ENCODE results near the gene RGL3. TPM values are rescaled to one million over a fixed set of nuclear protein-coding genes. Genes with fewer than 3 reads are reported as not detected.

Gene RGL3
- total and polyA plus RNA-seq, 10 of the 15 experiments (the other 5 are each of a cell fraction or from before 2014, with no cell fraction given): not detected

GRCh38 chr19:11347546-11348039 lies 71.5 kb downstream of the RGL3 start:
- WGBS (ENCODE audit: insufficient coverage, insufficient replicate concordance, low lambda C conversion rate, missing lambda C conversion rate): 67% methylated on average over 7 of the region's 7 CpGs
- intact Hi-C loops (cut with micrococcal nuclease; ENCODE audit: unreplicated experiment): loop anchor here (2.0 kb wide), 1 partner anchor 27 kb away; the partner anchor contains the start of gene SWSAP1
- Histone ChIP-seq H3K4me2 (ENCODE audit: control insufficient read depth, insufficient read depth) (no peak overlapping the region), H3K4me1 (ENCODE audit: control insufficient read depth, insufficient read depth, low read length) (peaks cover 11% of the 10 kb centered on the region), H4K20me1 (ENCODE audit: control insufficient read depth, insufficient read depth) (no peaks in the 10 kb centered on the region), H3K27me3 (replicated peaks in 1 of 2; ENCODE audit: control insufficient read depth in 2 of 2, insufficient read depth in 2 of 2, low read length in 1 of 2) (no peaks in the 10 kb centered on the region), H3K36me3 (ENCODE audit: control insufficient read depth in 2 of 2, insufficient read depth in 2 of 2, low read length in 1 of 2) (no peaks in the 10 kb centered on the region), H2AFZ (ENCODE audit: control insufficient read depth, low read depth, low read length) (no peak overlapping the region), H3K79me2 (ENCODE audit: control insufficient read depth, insufficient read depth, low read length) (peaks cover 10% of the 10 kb centered on the region), H3K4me3 (no peak overlapping the region), H3K27ac (ENCODE audit: control insufficient read depth, insufficient read depth) (no peak overlapping the region), H3K9ac (ENCODE audit: control insufficient read depth, insufficient read depth, low read length) (no peak overlapping the region), H3K9me3 (replicated peaks; ENCODE audit: control insufficient read depth, insufficient read depth, low read length) (peaks cover 5% of the 10 kb centered on the region; the same call in 2 of the 3 replicates)
- CTCF ChIA-PET: interaction anchor here (1.5 to 2.2 kb wide), 3 partner anchors 27 to 33 kb away, joined by 5 to 9 read pairs (median 8); partner anchors contain the start of gene SWSAP1
- RAD21 ChIA-PET (ENCODE audit: unreplicated experiment): interaction anchor here (1.8 to 2.2 kb wide), 3 partner anchors 24 to 30 kb away, joined by 11 to 20 read pairs (median 12); partner anchors contain the start of gene SWSAP1
- no peak for FAIRE-seq
- ATAC-seq: no peak
- POLR2A ChIA-PET: interaction anchor here (3.1 to 3.4 kb wide), 2 partner anchors 28 to 34 kb away, joined by 14 to 48 read pairs; partner anchors contain the start of gene SWSAP1
- DNase-seq (ENCODE audit: low read depth, low spot score): no peak
- SMC1A ChIA-PET (ENCODE audit: uncharacterized antibody, unreplicated experiment): interaction anchor here (2.9 kb wide), 1 partner anchor 28 kb away, joined by 28 read pairs; the partner anchor contains the start of gene SWSAP1
- BruUV-seq (replicated peaks): no TSS peak
- in situ Hi-C loops (cut with MboI): no loop called here
- TF ChIP-seq, protein P1, sequence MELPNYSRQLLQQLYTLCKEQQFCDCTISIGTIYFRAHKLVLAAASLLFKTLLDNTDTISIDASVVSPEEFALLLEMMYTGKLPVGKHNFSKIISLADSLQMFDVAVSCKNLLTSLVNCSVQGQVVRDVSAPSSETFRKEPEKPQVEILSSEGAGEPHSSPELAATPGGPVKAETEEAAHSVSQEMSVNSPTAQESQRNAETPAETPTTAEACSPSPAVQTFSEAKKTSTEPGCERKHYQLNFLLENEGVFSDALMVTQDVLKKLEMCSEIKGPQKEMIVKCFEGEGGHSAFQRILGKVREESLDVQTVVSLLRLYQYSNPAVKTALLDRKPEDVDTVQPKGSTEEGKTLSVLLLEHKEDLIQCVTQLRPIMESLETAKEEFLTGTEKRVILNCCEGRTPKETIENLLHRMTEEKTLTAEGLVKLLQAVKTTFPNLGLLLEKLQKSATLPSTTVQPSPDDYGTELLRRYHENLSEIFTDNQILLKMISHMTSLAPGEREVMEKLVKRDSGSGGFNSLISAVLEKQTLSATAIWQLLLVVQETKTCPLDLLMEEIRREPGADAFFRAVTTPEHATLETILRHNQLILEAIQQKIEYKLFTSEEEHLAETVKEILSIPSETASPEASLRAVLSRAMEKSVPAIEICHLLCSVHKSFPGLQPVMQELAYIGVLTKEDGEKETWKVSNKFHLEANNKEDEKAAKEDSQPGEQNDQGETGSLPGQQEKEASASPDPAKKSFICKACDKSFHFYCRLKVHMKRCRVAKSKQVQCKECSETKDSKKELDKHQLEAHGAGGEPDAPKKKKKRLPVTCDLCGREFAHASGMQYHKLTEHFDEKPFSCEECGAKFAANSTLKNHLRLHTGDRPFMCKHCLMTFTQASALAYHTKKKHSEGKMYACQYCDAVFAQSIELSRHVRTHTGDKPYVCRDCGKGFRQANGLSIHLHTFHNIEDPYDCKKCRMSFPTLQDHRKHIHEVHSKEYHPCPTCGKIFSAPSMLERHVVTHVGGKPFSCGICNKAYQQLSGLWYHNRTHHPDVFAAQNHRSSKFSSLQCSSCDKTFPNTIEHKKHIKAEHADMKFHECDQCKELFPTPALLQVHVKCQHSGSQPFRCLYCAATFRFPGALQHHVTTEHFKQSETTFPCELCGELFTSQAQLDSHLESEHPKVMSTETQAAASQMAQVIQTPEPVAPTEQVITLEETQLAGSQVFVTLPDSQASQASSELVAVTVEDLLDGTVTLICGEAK (IDR thresholded peaks at IDR 0.05; ENCODE audit: borderline replicate concordance): no peak
- TF ChIP-seq SP1 (IDR thresholded peaks at IDR 0.05; ENCODE audit: low read depth, low read length) (no peak), ATF3 (IDR thresholded peaks at IDR 0.05; ENCODE audit: borderline replicate concordance, extremely low read depth, low read depth, low read length) (no peak), CEBPZ (IDR thresholded peaks at IDR 0.05; ENCODE audit: low read depth, low read length) (no peak), STAT1 (conservative IDR thresholded peaks at IDR 0.05) (no peak), SKIL (IDR thresholded peaks at IDR 0.05; ENCODE audit: low read depth, poor library complexity, severe bottlenecking) (no peak), NFXL1 (IDR thresholded peaks at IDR 0.05; ENCODE audit: borderline replicate concordance) (no peak), SUPT20H (IDR thresholded peaks at IDR 0.05; ENCODE audit: borderline replicate concordance, control insufficient read depth, low read depth, low read length) (no peak), CREM (IDR thresholded peaks at IDR 0.05; ENCODE audit: low read depth) (no peak)
- TF ChIP-seq, protein P2, sequence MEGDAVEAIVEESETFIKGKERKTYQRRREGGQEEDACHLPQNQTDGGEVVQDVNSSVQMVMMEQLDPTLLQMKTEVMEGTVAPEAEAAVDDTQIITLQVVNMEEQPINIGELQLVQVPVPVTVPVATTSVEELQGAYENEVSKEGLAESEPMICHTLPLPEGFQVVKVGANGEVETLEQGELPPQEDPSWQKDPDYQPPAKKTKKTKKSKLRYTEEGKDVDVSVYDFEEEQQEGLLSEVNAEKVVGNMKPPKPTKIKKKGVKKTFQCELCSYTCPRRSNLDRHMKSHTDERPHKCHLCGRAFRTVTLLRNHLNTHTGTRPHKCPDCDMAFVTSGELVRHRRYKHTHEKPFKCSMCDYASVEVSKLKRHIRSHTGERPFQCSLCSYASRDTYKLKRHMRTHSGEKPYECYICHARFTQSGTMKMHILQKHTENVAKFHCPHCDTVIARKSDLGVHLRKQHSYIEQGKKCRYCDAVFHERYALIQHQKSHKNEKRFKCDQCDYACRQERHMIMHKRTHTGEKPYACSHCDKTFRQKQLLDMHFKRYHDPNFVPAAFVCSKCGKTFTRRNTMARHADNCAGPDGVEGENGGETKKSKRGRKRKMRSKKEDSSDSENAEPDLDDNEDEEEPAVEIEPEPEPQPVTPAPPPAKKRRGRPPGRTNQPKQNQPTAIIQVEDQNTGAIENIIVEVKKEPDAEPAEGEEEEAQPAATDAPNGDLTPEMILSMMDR (IDR thresholded peaks at IDR 0.05 in 2 of 3, conservative IDR thresholded peaks at IDR 0.05 in 1 of 3; ENCODE audit: control insufficient read depth in 2 of 3, extremely low read depth in 1 of 3, insufficient read depth in 1 of 3, low read depth in 3 of 3, low read length in 3 of 3): no peak

All from GM12878 (cell line).